Peyer's patch (tissue), 4 donors: Measurements from ENCODE around the gene GEMIN5.

ENCODE experiments used
- CTCF ChIP-seq, 6 experiments: fragments of 450-650 bp in 4 of 6; fragments of 200-600 bp in 2 of 6; sonication (generic) in 1 of 6; IDR thresholded peaks; one replicate each; pipeline ENCODE4 v1.5.1; 2017 to 2019; ENCODE audit warnings: antibody characterized with exemption in 6 of 6, mild to moderate bottlenecking in 3 of 6, moderate library complexity in 1 of 6
- POLR2A ChIP-seq, 2 donors: fragments of 450-650 bp; IDR thresholded peaks; one replicate each; pipeline ENCODE4 v1.5.1; 2017; ENCODE audit warnings: antibody characterized with exemption in 2 of 2, mild to moderate bottlenecking in 2 of 2, moderate library complexity in 2 of 2

- TF ChIP-seq POLR2A (IDR thresholded peaks at IDR 0.05) (no peak), CTCF (IDR thresholded peaks at IDR 0.05) (no peak)
Observed at GRCh38 chr5:154986151-154986550, 48.1 kb upstream of the GEMIN5 start.
